Measurements from ENCODE around the gene SNAI1.

SNAI1 gene

GRCh38 chr20:49937027-49937929 lies 45.5 kb upstream of the SNAI1 start:
- Histone ChIP-seq H3K27ac (ENCODE audit: low read depth, low read length) (peak overlapping the region; percentile 34), H3F3A (ENCODE audit: insufficient read depth) (peaks cover 25% of the 10 kb centered on the region), H3K4me3 (ENCODE audit: insufficient read depth, low read length, poor library complexity, severe bottlenecking) (peak overlapping the region; percentile 95), H3K79me2 (ENCODE audit: insufficient read depth, low read length) (peaks cover 55% of the 10 kb centered on the region), H2AFZ (ENCODE audit: low read depth, low read length, severe bottlenecking) (no peak overlapping the region), H3K27me3 (ENCODE audit: low read length) (no peaks in the 10 kb centered on the region), H3K9ac (ENCODE audit: low read length) (peak overlapping the region; percentile 89), H3K9me3 (ENCODE audit: insufficient read depth, low read length) (no peaks in the 10 kb centered on the region), H3K9me2 (replicated peaks; ENCODE audit: insufficient read depth, low read length) (no peaks in the 10 kb centered on the region), H3K4me2 (ENCODE audit: low read depth, low read length, poor library complexity, severe bottlenecking) (peak overlapping the region; percentile 72), H4K20me1 (ENCODE audit: low read depth, low read length) (no peaks in the 10 kb centered on the region), H3K36me3 (ENCODE audit: low read length) (no peaks in the 10 kb centered on the region)
- TF ChIP-seq EZH2phosphoT487 (conservative IDR thresholded peaks at IDR 0.05; ENCODE audit: low read length): no peak
- no peak for TF ChIP-seq CTCF (IDR thresholded peaks at IDR 0.05; ENCODE audit: insufficient read depth, low read length, poor library complexity, severe bottlenecking)

GRCh38 chr20:49938173-49939163 lies 44.3 kb upstream of the SNAI1 start:
- H3K27ac ChIP-seq (ENCODE audit: low read depth, low read length): no peak overlapping the region

DNA sequence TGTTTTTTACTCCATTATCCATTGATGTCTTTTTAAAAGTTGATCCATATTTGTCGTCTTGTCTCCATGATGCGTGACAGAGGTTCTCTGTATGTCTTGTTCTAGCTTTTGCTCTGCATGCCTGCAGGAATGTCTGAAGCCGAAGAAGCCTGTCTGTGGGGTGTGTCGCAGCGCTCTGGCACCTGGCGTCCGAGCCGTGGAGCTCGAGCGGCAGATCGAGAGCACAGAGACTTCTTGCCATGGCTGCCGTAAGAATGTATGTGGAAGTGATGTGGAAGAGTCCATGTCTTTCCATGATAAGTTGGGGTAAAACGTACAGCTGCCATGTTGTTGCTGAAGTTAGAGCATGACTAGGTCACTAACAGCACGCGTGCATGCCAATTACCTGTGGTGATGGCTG lies 41.3 kb upstream of the SNAI1 start:
- Histone ChIP-seq H3F3A (ENCODE audit: insufficient read depth) (no peaks in the 10 kb centered on the region), H2AFZ (ENCODE audit: low read depth, low read length, severe bottlenecking) (no peak overlapping the region), H3K79me2 (ENCODE audit: insufficient read depth, low read length) (peaks cover 53% of the 10 kb centered on the region), H3K9me2 (replicated peaks; ENCODE audit: insufficient read depth, low read length) (no peaks in the 10 kb centered on the region), H3K4me2 (ENCODE audit: low read depth, low read length, poor library complexity, severe bottlenecking) (no peak overlapping the region), H3K4me3 (ENCODE audit: insufficient read depth, low read length, poor library complexity, severe bottlenecking) (no peak overlapping the region), H3K36me3 (ENCODE audit: low read length) (peaks cover 13% of the 10 kb centered on the region), H3K9me3 (ENCODE audit: insufficient read depth, low read length) (no peaks in the 10 kb centered on the region), H3K27me3 (ENCODE audit: low read length) (no peaks in the 10 kb centered on the region), H4K20me1 (ENCODE audit: low read depth, low read length) (no peaks in the 10 kb centered on the region), H3K9ac (ENCODE audit: low read length) (no peak overlapping the region), H3K27ac (ENCODE audit: low read depth, low read length) (no peak overlapping the region)
- no peak for TF ChIP-seq CTCF (IDR thresholded peaks at IDR 0.05; ENCODE audit: insufficient read depth, low read length, poor library complexity, severe bottlenecking)
- TF ChIP-seq EZH2phosphoT487 (conservative IDR thresholded peaks at IDR 0.05; ENCODE audit: low read length): no peak

More at GRCh38 chr20:49938173-49939163, 44.3 kb upstream of the SNAI1 start:
- H3F3A ChIP-seq (ENCODE audit: insufficient read depth): peaks cover 24% of the 10 kb centered on the region
- no peak overlapping the region for H3K4me3 ChIP-seq (ENCODE audit: insufficient read depth, low read length, poor library complexity, severe bottlenecking)
- H3K9ac ChIP-seq (ENCODE audit: low read length): peak overlapping the region; percentile 89; the same call in 1 of the 2 replicates
- peak overlapping the region; percentile 72 for H3K4me2 ChIP-seq (ENCODE audit: low read depth, low read length, poor library complexity, severe bottlenecking)
- peaks cover 55% of the 10 kb centered on the region for H3K79me2 ChIP-seq (ENCODE audit: insufficient read depth, low read length)
- H2AFZ ChIP-seq (ENCODE audit: low read depth, low read length, severe bottlenecking): no peak overlapping the region
- TF ChIP-seq EZH2phosphoT487 (conservative IDR thresholded peaks at IDR 0.05; ENCODE audit: low read length) (no peak), CTCF (IDR thresholded peaks at IDR 0.05; ENCODE audit: insufficient read depth, low read length, poor library complexity, severe bottlenecking) (no peak)
- no peaks in the 10 kb centered on the region for H3K9me3 ChIP-seq (ENCODE audit: insufficient read depth, low read length)
- H3K9me2 ChIP-seq (replicated peaks; ENCODE audit: insufficient read depth, low read length): no peaks in the 10 kb centered on the region
- peaks cover 3% of the 10 kb centered on the region; the same call in 1 of the 2 replicates for H3K36me3 ChIP-seq (ENCODE audit: low read length)
- no peaks in the 10 kb centered on the region for H3K27me3 ChIP-seq (ENCODE audit: low read length)
- H4K20me1 ChIP-seq (ENCODE audit: low read depth, low read length): no peaks in the 10 kb centered on the region
